Measurements from ENCODE around the gene JPH2. TPM values are rescaled to one million over a fixed set of nuclear protein-coding genes. Genes with fewer than 3 reads are reported as not detected.

Gene JPH2
- total and polyA plus RNA-seq, 4 donors, result 0.09 to 1.3 (median 0.17) TPM; not detected in 1

- no peaks in the 10 kb centered on the region for H3K9me3 ChIP-seq (ENCODE audit: control insufficient read depth in 4 of 4, low read length in 3 of 4)
- 93% methylated on average over 7 of the region's 7 CpGs for WGBS
- no peak for TF ChIP-seq ZBTB33 (IDR thresholded peaks at IDR 0.05)
- no peak for TF ChIP-seq YY1 (IDR thresholded peaks at IDR 0.05)
- TF ChIP-seq ATF3 (IDR thresholded peaks at IDR 0.05), result no peak
- TF ChIP-seq FOXA1 (IDR thresholded peaks at IDR 0.05), result no peak
- TF ChIP-seq FOXA2 (IDR thresholded peaks at IDR 0.05), result no peak
- no peak for TF ChIP-seq RAD21 (IDR thresholded peaks at IDR 0.05)
- H3K4me1 ChIP-seq (ENCODE audit: control insufficient read depth in 4 of 4, insufficient read depth in 4 of 4, low read length in 3 of 4), result no peaks in the 10 kb centered on the region
- H3K27ac ChIP-seq (ENCODE audit: low read depth in 1 of 2, low read length in 2 of 2), result no peak overlapping the region
- H3K27me3 ChIP-seq (ENCODE audit: control insufficient read depth in 4 of 4, insufficient read depth in 4 of 4, low read length in 3 of 4), result no peaks in the 10 kb centered on the region
- H3K9ac ChIP-seq (ENCODE audit: low read depth in 1 of 2, low read length in 2 of 2), result no peak overlapping the region
- no peak overlapping the region for H3K4me3 ChIP-seq (ENCODE audit: low read depth in 1 of 3, low read length in 3 of 3)
- DNase-seq (ENCODE audit: low spot score), result no peak
- H3K36me3 ChIP-seq (ENCODE audit: control insufficient read depth in 4 of 4, insufficient read depth in 3 of 4, low read depth in 1 of 4, low read length in 3 of 4), result no peaks in the 10 kb centered on the region
Observed at GRCh38 chr20:44084891-44085290, 102.1 kb downstream of the JPH2 start.

- no peak overlapping the region for H3K9ac ChIP-seq (ENCODE audit: low read depth in 1 of 2, low read length in 2 of 2)
- no peak overlapping the region for H3K27ac ChIP-seq (ENCODE audit: low read depth in 1 of 2, low read length in 2 of 2)
- TF ChIP-seq HNF4G (IDR thresholded peaks at IDR 0.05), result no peak
- no peak for TF ChIP-seq RXRA (IDR thresholded peaks at IDR 0.05)
- no peak for TF ChIP-seq GABPA (IDR thresholded peaks at IDR 0.05 in 1 of 2, conservative IDR thresholded peaks at IDR 0.05 in 1 of 2)
- TF ChIP-seq FOXA1 (IDR thresholded peaks at IDR 0.05), result no peak
- no peak for TF ChIP-seq YY1 (IDR thresholded peaks at IDR 0.05)
- TF ChIP-seq JUND (IDR thresholded peaks at IDR 0.05), result no peak
- no peak for TF ChIP-seq REST (IDR thresholded peaks at IDR 0.05)
- TF ChIP-seq CTCF (IDR thresholded peaks at IDR 0.05; ENCODE audit: low read depth, low read length, missing input control), result no peak
- no peak for TF ChIP-seq ZBTB33 (IDR thresholded peaks at IDR 0.05)
- TF ChIP-seq HNF4A (conservative IDR thresholded peaks at IDR 0.05), result no peak
- no peak for TF ChIP-seq FOXA2 (IDR thresholded peaks at IDR 0.05)
- no peak for TF ChIP-seq ATF3 (IDR thresholded peaks at IDR 0.05)
- no peak for TF ChIP-seq EGR1 (IDR thresholded peaks at IDR 0.05; ENCODE audit: low read depth in 2 of 2)
- no peak for DNase-seq (ENCODE audit: low spot score)
- no peaks in the 10 kb centered on the region for H3K4me1 ChIP-seq (ENCODE audit: control insufficient read depth in 4 of 4, insufficient read depth in 4 of 4, low read length in 3 of 4)
- no peaks in the 10 kb centered on the region for H3K36me3 ChIP-seq (ENCODE audit: control insufficient read depth in 4 of 4, insufficient read depth in 3 of 4, low read depth in 1 of 4, low read length in 3 of 4)
- H3K4me3 ChIP-seq (ENCODE audit: low read depth in 1 of 3, low read length in 3 of 3), result no peak overlapping the region
- H3K9me3 ChIP-seq (ENCODE audit: control insufficient read depth in 4 of 4, low read length in 3 of 4), result no peaks in the 10 kb centered on the region
- no peaks in the 10 kb centered on the region for H3K27me3 ChIP-seq (ENCODE audit: control insufficient read depth in 4 of 4, insufficient read depth in 4 of 4, low read length in 3 of 4)
- WGBS, result 84% methylated on average over 2 of the region's 2 CpGs
Observed at GRCh38 chr20:44084439-44084838, 102.5 kb downstream of the JPH2 start.
